ENCODE data around the gene UPK3BL2.
"Not testable (repeated sequence)": the region's sequence is repeated elsewhere in the genome, so short reads cannot be mapped to it uniquely, and the experiment has no call there.

UPK3BL2 gene

GRCh38 chr7:102494473-102495149 is 48.9 kb downstream of the UPK3BL2 start:
- not testable (repeated sequence) for DNase-seq (ENCODE audit: low read depth in 2 of 2, low spot score in 1 of 2)

GRCh38 chr7:102494026-102494425 is 49.5 kb downstream of the UPK3BL2 start:
- DNase-seq (ENCODE audit: low read depth in 2 of 2, low spot score in 1 of 2) = not testable (repeated sequence)

GRCh38 chr7:102493220-102493935 is 50.1 kb downstream of the UPK3BL2 start:
- DNase-seq (ENCODE audit: low read depth in 2 of 2, low spot score in 1 of 2) = not testable (repeated sequence)

- DNase-seq (ENCODE audit: low read depth in 2 of 2, low spot score in 1 of 2) = not testable (repeated sequence)
These were observed 52.9 kb downstream of the UPK3BL2 start for GRCh38 chr7:102490529-102491075.

All from stimulated activated CD8-positive, alpha-beta memory T cell treated with anti-CD3 and anti-CD28 coated beads, Interleukin-4, amount 100 ng/mL, for 4 hours (primary cell).